ENCODE measurements around the gene PRRG2. TPM values are rescaled to one million over a fixed set of nuclear protein-coding genes. Genes with fewer than 3 reads are reported as not detected.

PRRG2 gene
- total and polyA plus RNA-seq, 9 of the 15 experiments (the other 6 are each of a cell fraction or from before 2014, with no cell fraction given): 0.06 to 1.1 (median 0.33) TPM

DNA sequence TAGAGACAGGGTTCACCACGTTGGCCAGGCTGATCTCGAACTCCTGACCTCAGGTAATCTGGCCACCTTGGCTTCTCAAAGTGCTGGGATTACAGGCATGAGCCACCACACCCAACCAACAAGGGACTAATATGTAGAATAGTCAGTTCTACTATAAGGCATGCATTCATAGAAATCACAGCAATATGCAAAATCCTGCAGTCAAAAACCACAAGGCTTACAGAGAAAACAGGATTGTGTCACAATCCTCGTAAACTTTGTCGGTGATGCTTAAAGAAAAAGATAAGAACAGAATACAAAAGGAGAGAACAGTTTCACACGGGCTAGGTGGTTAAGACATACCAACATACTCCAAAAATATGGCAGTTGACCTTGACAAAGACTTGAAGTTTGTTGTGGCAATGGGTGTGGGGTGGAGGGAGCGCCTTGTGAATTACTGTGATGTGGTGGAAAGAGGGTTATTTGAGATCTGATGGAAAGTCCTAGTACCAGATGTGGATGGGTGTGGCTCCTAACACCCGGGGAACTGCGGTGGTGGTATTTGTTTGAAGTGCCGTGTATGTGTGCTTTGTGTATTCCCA, 13.2 kb upstream of the PRRG2 start (continued):
- TF ChIP-seq MTA1 (IDR thresholded peaks at IDR 0.05; ENCODE audit: borderline replicate concordance): no peak
- TF ChIP-seq NCOA1 (IDR thresholded peaks at IDR 0.05; ENCODE audit: low read depth): no peak
- no peak for TF ChIP-seq TCFL5 (CRISPR knock-in tag; conservative IDR thresholded peaks at IDR 0.05)
- TF ChIP-seq RB1 (IDR thresholded peaks at IDR 0.05; ENCODE audit: low read depth): no peak
- no peak for TF ChIP-seq NFIC (IDR thresholded peaks at IDR 0.05)
- no peak for TF ChIP-seq RBM15 (IDR thresholded peaks at IDR 0.05; ENCODE audit: insufficient read depth, low read length)
- no peak for TF ChIP-seq GTF3C2 (IDR thresholded peaks at IDR 0.05; ENCODE audit: borderline replicate concordance, extremely low read depth, insufficient read length)
- TF ChIP-seq MYC (IDR thresholded peaks at IDR 0.05; ENCODE audit: low read depth, low read length): no peak
- TF ChIP-seq MYC (CRISPR knock-in tag; IDR thresholded peaks at IDR 0.05; ENCODE audit: borderline replicate concordance, low read depth): no peak
